H1 (cell line): Measurements from ENCODE around the gene ELL. TPM values are rescaled to one million over a fixed set of nuclear protein-coding genes. Genes with fewer than 3 reads are reported as not detected.
A peak's percentile ranks its signal among the peaks of the same experiment; 100 is the strongest.

Experiments used
- ASH2L ChIP-seq: fragments of 200-600, 300-600 bp; sonication (generic); IDR thresholded peaks from one replicate; pipeline ENCODE4 v1.7.1; 2017; ENCODE audit warnings: low read length
- ATF2 ChIP-seq: IDR thresholded peaks from 2 replicates; pipeline ENCODE4 v1.6.1; 2012; ENCODE audit warnings: low read length, inconsistent platforms
- BRCA1 ChIP-seq: IDR thresholded peaks from 2 replicates; pipeline ENCODE4 v1.6.1; 2012; ENCODE audit warnings: low read depth, low read length, improper control_type of control experiment
- CHD1 ChIP-seq: IDR thresholded peaks from 2 replicates; pipeline ENCODE4 v1.6.1; 2012; ENCODE audit warnings: low read depth, low read length, improper control_type of control experiment
- GTF2F1 ChIP-seq: IDR thresholded peaks from 2 replicates; pipeline ENCODE4 v1.6.1; 2012; ENCODE audit warnings: low read depth, low read length, improper control_type of control experiment, borderline replicate concordance
- JUND ChIP-seq: IDR thresholded peaks from 2 replicates; pipeline ENCODE4 v1.6.1; 2011; ENCODE audit warnings: mild to moderate bottlenecking, improper control_type of control experiment, low read length
- KDM1A ChIP-seq: fragments of 200-600, 300-600 bp; sonication (generic); IDR thresholded peaks from 2 replicates; pipeline ENCODE4 v1.7.1; 2016; ENCODE audit warnings: mild to moderate bottlenecking, low read length, borderline replicate concordance
- PHF8 ChIP-seq: fragments of 200-600 bp; sonication (generic); conservative IDR thresholded peaks from 2 replicates; pipeline ENCODE4 v1.7.1; 2012; ENCODE audit warnings: low read depth, mild to moderate bottlenecking, inconsistent platforms, low read length, moderate library complexity
- YY1 ChIP-seq: IDR thresholded peaks from 2 replicates; pipeline ENCODE4 v1.6.1; 2011; ENCODE audit warnings: low read depth, mild to moderate bottlenecking, low read length
- polyA plus RNA-seq, 7 experiments: library from polyadenylated mRNA; depleted of rRNA in 3 of 7; stranded (reverse) in 5 of 7; unstranded in 2 of 7; fragments of >200 nt in 5 of 7; fragments of 200-250 nt in 2 of 7; gene quantifications; 1 replicate in 5 of 7; 2 replicates in 1 of 7; 4 replicates in 1 of 7; pipeline versions ENCODE4 v1.2.1 to v1.2.3, GENCODE V29; 2011 to 2013; ENCODE audit warnings: missing spikeins in 2 of 7, mixed read lengths in 2 of 7
- total RNA-seq: library from RNA; stranded (reverse); fragmentation: NEBNext Ultra II Directional; extraction: Animal tissue kit (Norgen Biotek cat#: 25700); gene quantifications from 2 replicates; pipeline ENCODE4 v1.2.1, GENCODE V29; 2021

The ELL gene
- total and polyA plus RNA-seq, 2 of the 8 experiments (the other 6 are each of a cell fraction or from before 2014, with no cell fraction given) = 5.2 to 10.5 TPM

GRCh38 chr19:18440936-18441803 lies 80.7 kb downstream of the ELL start (continued):
- no peak for TF ChIP-seq PHF8
- TF ChIP-seq ASH2L = no peak
- no peak for TF ChIP-seq ATF2
- no peak for TF ChIP-seq YY1
- no peak for TF ChIP-seq GTF2F1
- TF ChIP-seq BRCA1 = no peak
- peak; percentile 68; the same call in 1 of the 2 replicates for TF ChIP-seq KDM1A
- no peak for TF ChIP-seq JUND
- no peak for TF ChIP-seq CHD1
